HG02981 (cell line): ENCODE data around the gene AMFR.

Experiments
- ATAC-seq: cut with Tn5 transposase; IDR thresholded peaks from one replicate; pipeline ENCODE4 v1.9.1; 2021; ENCODE audit warnings: mild to moderate bottlenecking, moderate library complexity; ENCODE audit not compliant: unreplicated experiment

The AMFR gene

GRCh38 chr16:56336071-56336688 is 89.2 kb downstream of the AMFR start:
- no peak for ATAC-seq

GRCh38 chr16:56334761-56335160 is 90.6 kb downstream of the AMFR start:
- ATAC-seq: no peak

- ATAC-seq: no peak
Observed at GRCh38 chr16:56332464-56333079, 92.8 kb downstream of the AMFR start.

GRCh38 chr16:56331915-56332314 is 93.4 kb downstream of the AMFR start:
- no peak for ATAC-seq

GRCh38 chr16:56331399-56331798 is 93.9 kb downstream of the AMFR start:
- no peak for ATAC-seq

- ATAC-seq: no peak
Observed at GRCh38 chr16:56330476-56330875, 94.9 kb downstream of the AMFR start.

GRCh38 chr16:56329887-56330286 is 95.5 kb downstream of the AMFR start:
- ATAC-seq: no peak

GRCh38 chr16:56328276-56329022 is 96.9 kb downstream of the AMFR start:
- ATAC-seq: no peak

GRCh38 chr16:56327929-56328258 is 97.5 kb downstream of the AMFR start:
- ATAC-seq: no peak

GRCh38 chr16:56327071-56327928 is 98.0 kb downstream of the AMFR start:
- ATAC-seq: no peak

GRCh38 chr16:56325956-56326355 is 99.4 kb downstream of the AMFR start:
- ATAC-seq: no peak

- no peak for ATAC-seq
Observed at GRCh38 chr16:56324406-56324805, 100.9 kb downstream of the AMFR start.

- ATAC-seq: no peak
Observed at GRCh38 chr16:56321571-56321970, 103.8 kb downstream of the AMFR start.

- ATAC-seq: no peak
Observed at GRCh38 chr16:56320811-56321558, 104.4 kb downstream of the AMFR start.

GRCh38 chr16:56320056-56320455 is 105.3 kb downstream of the AMFR start:
- no peak for ATAC-seq

GRCh38 chr16:56319376-56319775 is 106.0 kb downstream of the AMFR start:
- no peak for ATAC-seq

- ATAC-seq: no peak
Observed at GRCh38 chr16:56318827-56319140, 106.6 kb downstream of the AMFR start.

- ATAC-seq: peak; percentile 93
Observed at GRCh38 chr16:56317998-56318826, 107.1 kb downstream of the AMFR start.

GRCh38 chr16:56316545-56316944 is 108.8 kb downstream of the AMFR start:
- no peak for ATAC-seq

GRCh38 chr16:56315955-56316354 is 109.4 kb downstream of the AMFR start:
- ATAC-seq: no peak
